HEK293 (cell line): Measurements from ENCODE around the gene KRTAP21-2.
A peak's percentile ranks its signal among the peaks of the same experiment; 100 is the strongest.

Source experiments
- CTCF ChIA-PET: fragments of 350-600 bp; formaldehyde crosslinking; extraction: SDS; loops from one replicate; lab custom pipeline; 2021; ENCODE audit warnings: antibody characterized with exemption; lab: Yijun Ruan, JAX
- POLR2A ChIA-PET: fragments of 300-600 bp; formaldehyde crosslinking; extraction: SDS; loops from one replicate; lab custom pipeline; 2020; ENCODE audit warnings: antibody characterized with exemption, inconsistent platforms; lab: Yijun Ruan, JAX
- H3K27ac ChIP-seq: fragments of 200-500 bp; sonication (Bioruptor generic); 2 replicates; pipeline ENCODE4 v1.5.1; 2014; ENCODE audit warnings: low read depth, low read length, control low read depth, inconsistent platforms; ENCODE audit errors: extremely low read depth
- H3K36me3 ChIP-seq, 2 experiments: fragments of 200-500 bp in 1 of 2; sonication (Bioruptor generic) in 1 of 2; 1 replicate in 1 of 2; 2 replicates in 1 of 2; pipeline ENCODE4 v1.5.1; 2014 to 2017; ENCODE audit warnings: inconsistent platforms in 2 of 2, low read length in 2 of 2; ENCODE audit not compliant: control insufficient read depth in 2 of 2, insufficient read depth in 1 of 2
- H3K4me1 ChIP-seq: fragments of 200-500 bp; sonication (Bioruptor generic); 2 replicates; pipeline ENCODE4 v1.5.1; 2014; ENCODE audit warnings: mild to moderate bottlenecking, low read length, inconsistent platforms; ENCODE audit not compliant: control insufficient read depth, insufficient read depth
- H3K4me3 ChIP-seq: 2 replicates; pipeline ENCODE4 v1.5.1; 2011; ENCODE audit warnings: low read depth, mild to moderate bottlenecking, control low read depth, low read length, moderate library complexity
- H3K9me3 ChIP-seq: fragments of 200-500 bp; sonication (Bioruptor generic); 2 replicates; pipeline ENCODE4 v1.5.1; 2014; ENCODE audit warnings: low read depth, low read length, inconsistent platforms; ENCODE audit not compliant: control insufficient read depth, insufficient read depth
- GLI4 ChIP-seq: fragments of 450-650 bp; formaldehyde crosslinking; IDR thresholded peaks from 2 replicates; pipeline ENCODE4 v1.5.1; 2016; ENCODE audit warnings: missing biosample characterization, missing genetic modification characterization
- KLF8 ChIP-seq: fragments of 450-650 bp; formaldehyde crosslinking; IDR thresholded peaks from 2 replicates; pipeline ENCODE4 v1.5.1; 2016; ENCODE audit warnings: missing biosample characterization, missing genetic modification characterization
- MZF1 ChIP-seq: fragments of 450-650 bp; formaldehyde crosslinking; IDR thresholded peaks from 2 replicates; pipeline ENCODE4 v1.5.1; 2017; ENCODE audit warnings: missing biosample characterization, missing genetic modification characterization, borderline replicate concordance
- ZFP41 ChIP-seq: fragments of 450-650 bp; formaldehyde crosslinking; IDR thresholded peaks from 2 replicates; pipeline ENCODE4 v1.5.1; 2016; ENCODE audit warnings: missing biosample characterization, missing genetic modification characterization, borderline replicate concordance
- ZNF174 ChIP-seq: fragments of 450-650 bp; formaldehyde crosslinking; IDR thresholded peaks from 2 replicates; pipeline ENCODE4 v1.5.0; 2017; ENCODE audit warnings: missing biosample characterization, mild to moderate bottlenecking, missing genetic modification characterization
- ZNF274 ChIP-seq, 2 experiments: fragments of 200-500 bp in 1 of 2; fragments of 450-650 bp in 1 of 2; sonication (Bioruptor generic) in 1 of 2; formaldehyde crosslinking in 1 of 2; IDR thresholded peaks; 2 replicates each; pipeline versions ENCODE4 v1.5.1 to v1.6.1; 2014 to 2016; ENCODE audit warnings: borderline replicate concordance in 1 of 2, inconsistent platforms in 1 of 2, low read length in 1 of 2, missing biosample characterization in 1 of 2, missing genetic modification characterization in 1 of 2
- ZNF324 ChIP-seq: fragments of 450-650 bp; formaldehyde crosslinking; IDR thresholded peaks from 2 replicates; pipeline ENCODE4 v1.5.1; 2016; ENCODE audit warnings: missing biosample characterization, missing genetic modification characterization
- ZNF391 ChIP-seq: fragments of 450-650 bp; formaldehyde crosslinking; IDR thresholded peaks from 2 replicates; pipeline ENCODE4 v1.5.1; 2016; ENCODE audit warnings: low read depth, missing biosample characterization, missing genetic modification characterization, borderline replicate concordance
- ZNF404 ChIP-seq: fragments of 450-650 bp; formaldehyde crosslinking; IDR thresholded peaks from 2 replicates; pipeline ENCODE4 v1.5.1; 2017; ENCODE audit warnings: missing biosample characterization, missing genetic modification characterization
- ZNF514 ChIP-seq: fragments of 450-650 bp; formaldehyde crosslinking; IDR thresholded peaks from 2 replicates; pipeline ENCODE4 v1.5.1; 2016; ENCODE audit warnings: missing biosample characterization, missing genetic modification characterization
- ZNF549 ChIP-seq: fragments of 450-650 bp; IDR thresholded peaks from 2 replicates; pipeline ENCODE4 v1.5.1; 2018; ENCODE audit warnings: missing biosample characterization, missing genetic modification characterization, mild to moderate bottlenecking, inconsistent platforms, moderate library complexity
- ZNF555 ChIP-seq: fragments of 450-650 bp; formaldehyde crosslinking; conservative IDR thresholded peaks from 2 replicates; pipeline ENCODE4 v1.5.1; 2017; ENCODE audit warnings: missing biosample characterization, mild to moderate bottlenecking, missing genetic modification characterization, inconsistent platforms
- ZNF776 ChIP-seq: fragments of 450-650 bp; formaldehyde crosslinking; IDR thresholded peaks from 2 replicates; pipeline ENCODE4 v1.5.0; 2017; ENCODE audit warnings: missing biosample characterization, missing genetic modification characterization, borderline replicate concordance
- ZNF830 ChIP-seq: fragments of 450-650 bp; IDR thresholded peaks from 2 replicates; pipeline ENCODE4 v1.5.0; 2018; ENCODE audit warnings: missing biosample characterization, missing genetic modification characterization, low read depth, mild to moderate bottlenecking, moderate library complexity
- ZSCAN23 ChIP-seq: fragments of 450-650 bp; formaldehyde crosslinking; IDR thresholded peaks from 2 replicates; pipeline ENCODE4 v1.5.1; 2016; ENCODE audit warnings: missing biosample characterization, missing genetic modification characterization
- ZXDB ChIP-seq: fragments of 450-650 bp; formaldehyde crosslinking; IDR thresholded peaks from 2 replicates; pipeline ENCODE4 v1.5.1; 2016; ENCODE audit warnings: missing biosample characterization, missing genetic modification characterization
- TF ChIP-seq, protein P1 (sequence below): fragments of 450-650 bp; formaldehyde crosslinking; IDR thresholded peaks from 2 replicates; pipeline ENCODE4 v1.5.1; 2016; ENCODE audit warnings: missing biosample characterization, missing genetic modification characterization
- TF ChIP-seq, protein P2 (sequence below): fragments of 450-650 bp; formaldehyde crosslinking; IDR thresholded peaks from 2 replicates; pipeline ENCODE4 v1.5.1; 2016; ENCODE audit warnings: missing biosample characterization, missing genetic modification characterization, low read depth
- TF ChIP-seq, protein P3 (sequence below): fragments of 450-650 bp; formaldehyde crosslinking; IDR thresholded peaks from 2 replicates; pipeline ENCODE4 v1.5.1; 2016; ENCODE audit warnings: missing biosample characterization, missing genetic modification characterization
- TF ChIP-seq, protein P4 (sequence below): fragments of 450-650 bp; formaldehyde crosslinking; IDR thresholded peaks from 2 replicates; pipeline ENCODE4 v1.5.1; 2016; ENCODE audit warnings: missing biosample characterization, missing genetic modification characterization
- TF ChIP-seq, protein P5 (sequence below): fragments of 450-650 bp; formaldehyde crosslinking; IDR thresholded peaks from 2 replicates; pipeline ENCODE4 v1.5.1; 2016; ENCODE audit warnings: missing biosample characterization, missing genetic modification characterization
- TF ChIP-seq, protein P6 (sequence below): fragments of 450-650 bp; formaldehyde crosslinking; IDR thresholded peaks from 2 replicates; pipeline ENCODE4 v1.5.1; 2016; ENCODE audit warnings: missing biosample characterization, missing genetic modification characterization

Gene KRTAP21-2

DNA sequence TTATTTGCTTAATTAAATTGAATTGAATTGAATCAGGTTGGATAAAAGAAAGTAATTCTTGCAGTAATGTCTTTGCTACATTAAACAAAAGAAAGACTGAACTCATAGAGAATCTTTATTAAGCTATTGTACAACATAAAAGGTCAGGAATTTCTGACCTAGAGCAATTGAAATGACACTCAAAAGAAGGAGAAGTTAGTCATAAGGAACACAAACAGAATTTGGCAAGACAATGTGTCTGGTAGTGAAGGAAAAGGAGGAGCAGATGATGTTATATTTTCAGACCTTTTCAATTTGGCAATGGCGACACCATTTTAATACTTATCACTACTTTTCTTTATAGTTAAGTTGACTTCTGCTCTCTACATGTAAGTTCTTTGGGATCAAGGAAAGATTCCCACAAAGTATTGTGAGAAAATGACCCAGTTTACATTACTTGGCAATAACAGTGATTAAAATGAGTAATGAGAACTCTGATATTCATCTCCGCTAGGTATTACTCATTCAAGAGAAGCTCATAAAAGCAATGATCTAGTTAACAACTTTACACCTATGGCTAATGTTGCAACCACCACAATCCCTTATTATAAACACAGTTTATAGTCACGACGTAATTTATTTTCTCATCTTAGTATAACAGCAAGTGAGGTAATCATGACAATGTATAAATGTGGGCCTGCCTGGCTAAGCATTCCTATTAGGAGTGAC lies 22.8 kb upstream of the KRTAP21-2 start (continued):
- TF ChIP-seq, protein P1, sequence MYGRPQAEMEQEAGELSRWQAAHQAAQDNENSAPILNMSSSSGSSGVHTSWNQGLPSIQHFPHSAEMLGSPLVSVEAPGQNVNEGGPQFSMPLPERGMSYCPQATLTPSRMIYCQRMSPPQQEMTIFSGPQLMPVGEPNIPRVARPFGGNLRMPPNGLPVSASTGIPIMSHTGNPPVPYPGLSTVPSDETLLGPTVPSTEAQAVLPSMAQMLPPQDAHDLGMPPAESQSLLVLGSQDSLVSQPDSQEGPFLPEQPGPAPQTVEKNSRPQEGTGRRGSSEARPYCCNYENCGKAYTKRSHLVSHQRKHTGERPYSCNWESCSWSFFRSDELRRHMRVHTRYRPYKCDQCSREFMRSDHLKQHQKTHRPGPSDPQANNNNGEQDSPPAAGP: 0 out of 2 replicates have a peak, but pooled peaks have one; percentile 24
- peak; percentile 57; the same call in 1 of the 2 replicates for TF ChIP-seq KLF8

DNA sequence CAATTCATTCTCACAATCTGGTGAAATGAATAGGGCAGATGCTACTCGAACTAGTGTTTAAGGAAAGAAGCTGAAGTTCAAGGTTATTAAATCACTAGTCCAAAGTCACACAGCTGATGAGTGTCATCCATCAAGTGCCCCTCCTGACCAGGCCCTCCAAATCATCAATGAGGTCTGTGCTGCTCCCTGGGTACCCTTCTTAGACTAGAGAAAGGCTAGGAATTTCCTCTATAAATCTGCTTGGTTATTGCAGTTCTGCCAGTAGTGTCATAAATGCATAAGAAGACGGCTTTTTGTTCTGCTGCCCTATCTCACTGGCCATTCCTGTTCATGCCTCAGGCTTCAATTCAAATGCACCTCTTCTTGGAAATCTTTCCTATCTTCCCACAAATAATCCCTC lies 13.7 kb upstream of the KRTAP21-2 start:
- Histone ChIP-seq H3K27ac (no peak overlapping the region), H3K36me3 (no peaks in the 10 kb centered on the region), H3K4me1 (no peaks in the 10 kb centered on the region), H3K4me3 (no peak overlapping the region), H3K9me3 (no peaks in the 10 kb centered on the region)
- CTCF ChIA-PET: interaction anchor here (0.8 kb wide), 1 partner anchor 351 kb away, joined by 3 read pairs; no protein-coding TSS in a partner anchor
- POLR2A ChIA-PET: no interaction called here
- TF ChIP-seq GLI4 (tag by site-specific recombination) (no peak), ZXDB (no peak), ZNF274 (IDR thresholded peaks at IDR 0.05; ENCODE audit: low read length) (no peak), ZNF274 (tag by site-specific recombination; IDR thresholded peaks at IDR 0.05; ENCODE audit: borderline replicate concordance) (no peak), ZNF391 (no peak), ZFP41 (tag by site-specific recombination) (no peak), ZNF549 (tag by site-specific recombination) (no peak), ZNF830 (tag by site-specific recombination) (no peak), ZSCAN23 (no peak), MZF1 (tag by site-specific recombination) (no peak), ZNF404 (tag by site-specific recombination) (no peak), ZNF514 (tag by site-specific recombination) (no peak), ZNF776 (no peak), ZNF324 (tag by site-specific recombination) (no peak), ZNF174 (tag by site-specific recombination) (no peak), ZNF555 (tag by site-specific recombination) (no peak)
- TF ChIP-seq, protein P2, sequence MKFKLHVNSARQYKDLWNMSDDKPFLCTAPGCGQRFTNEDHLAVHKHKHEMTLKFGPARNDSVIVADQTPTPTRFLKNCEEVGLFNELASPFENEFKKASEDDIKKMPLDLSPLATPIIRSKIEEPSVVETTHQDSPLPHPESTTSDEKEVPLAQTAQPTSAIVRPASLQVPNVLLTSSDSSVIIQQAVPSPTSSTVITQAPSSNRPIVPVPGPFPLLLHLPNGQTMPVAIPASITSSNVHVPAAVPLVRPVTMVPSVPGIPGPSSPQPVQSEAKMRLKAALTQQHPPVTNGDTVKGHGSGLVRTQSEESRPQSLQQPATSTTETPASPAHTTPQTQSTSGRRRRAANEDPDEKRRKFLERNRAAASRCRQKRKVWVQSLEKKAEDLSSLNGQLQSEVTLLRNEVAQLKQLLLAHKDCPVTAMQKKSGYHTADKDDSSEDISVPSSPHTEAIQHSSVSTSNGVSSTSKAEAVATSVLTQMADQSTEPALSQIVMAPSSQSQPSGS (tag by site-specific recombination): no peak
- TF ChIP-seq, protein P3, sequence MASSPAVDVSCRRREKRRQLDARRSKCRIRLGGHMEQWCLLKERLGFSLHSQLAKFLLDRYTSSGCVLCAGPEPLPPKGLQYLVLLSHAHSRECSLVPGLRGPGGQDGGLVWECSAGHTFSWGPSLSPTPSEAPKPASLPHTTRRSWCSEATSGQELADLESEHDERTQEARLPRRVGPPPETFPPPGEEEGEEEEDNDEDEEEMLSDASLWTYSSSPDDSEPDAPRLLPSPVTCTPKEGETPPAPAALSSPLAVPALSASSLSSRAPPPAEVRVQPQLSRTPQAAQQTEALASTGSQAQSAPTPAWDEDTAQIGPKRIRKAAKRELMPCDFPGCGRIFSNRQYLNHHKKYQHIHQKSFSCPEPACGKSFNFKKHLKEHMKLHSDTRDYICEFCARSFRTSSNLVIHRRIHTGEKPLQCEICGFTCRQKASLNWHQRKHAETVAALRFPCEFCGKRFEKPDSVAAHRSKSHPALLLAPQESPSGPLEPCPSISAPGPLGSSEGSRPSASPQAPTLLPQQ: no peak
- TF ChIP-seq, protein P4, sequence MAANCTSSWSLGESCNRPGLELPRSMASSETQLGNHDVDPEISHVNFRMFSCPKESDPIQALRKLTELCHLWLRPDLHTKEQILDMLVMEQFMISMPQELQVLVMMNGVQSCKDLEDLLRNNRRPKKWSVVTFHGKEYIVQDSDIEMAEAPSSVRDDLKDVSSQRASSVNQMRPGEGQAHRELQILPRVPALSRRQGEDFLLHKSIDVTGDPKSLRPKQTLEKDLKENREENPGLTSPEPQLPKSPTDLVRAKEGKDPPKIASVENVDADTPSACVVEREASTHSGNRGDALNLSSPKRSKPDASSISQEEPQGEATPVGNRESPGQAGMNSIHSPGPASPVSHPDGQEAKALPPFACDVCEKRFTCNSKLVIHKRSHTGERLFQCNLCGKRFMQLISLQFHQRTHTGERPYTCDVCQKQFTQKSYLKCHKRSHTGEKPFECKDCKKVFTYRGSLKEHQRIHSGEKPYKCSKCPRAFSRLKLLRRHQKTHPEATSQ (tag by site-specific recombination): no peak
- TF ChIP-seq, protein P5, sequence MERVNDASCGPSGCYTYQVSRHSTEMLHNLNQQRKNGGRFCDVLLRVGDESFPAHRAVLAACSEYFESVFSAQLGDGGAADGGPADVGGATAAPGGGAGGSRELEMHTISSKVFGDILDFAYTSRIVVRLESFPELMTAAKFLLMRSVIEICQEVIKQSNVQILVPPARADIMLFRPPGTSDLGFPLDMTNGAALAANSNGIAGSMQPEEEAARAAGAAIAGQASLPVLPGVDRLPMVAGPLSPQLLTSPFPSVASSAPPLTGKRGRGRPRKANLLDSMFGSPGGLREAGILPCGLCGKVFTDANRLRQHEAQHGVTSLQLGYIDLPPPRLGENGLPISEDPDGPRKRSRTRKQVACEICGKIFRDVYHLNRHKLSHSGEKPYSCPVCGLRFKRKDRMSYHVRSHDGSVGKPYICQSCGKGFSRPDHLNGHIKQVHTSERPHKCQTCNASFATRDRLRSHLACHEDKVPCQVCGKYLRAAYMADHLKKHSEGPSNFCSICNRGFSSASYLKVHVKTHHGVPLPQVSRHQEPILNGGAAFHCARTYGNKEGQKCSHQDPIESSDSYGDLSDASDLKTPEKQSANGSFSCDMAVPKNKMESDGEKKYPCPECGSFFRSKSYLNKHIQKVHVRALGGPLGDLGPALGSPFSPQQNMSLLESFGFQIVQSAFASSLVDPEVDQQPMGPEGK (tag by site-specific recombination): no peak
- TF ChIP-seq, protein P6, sequence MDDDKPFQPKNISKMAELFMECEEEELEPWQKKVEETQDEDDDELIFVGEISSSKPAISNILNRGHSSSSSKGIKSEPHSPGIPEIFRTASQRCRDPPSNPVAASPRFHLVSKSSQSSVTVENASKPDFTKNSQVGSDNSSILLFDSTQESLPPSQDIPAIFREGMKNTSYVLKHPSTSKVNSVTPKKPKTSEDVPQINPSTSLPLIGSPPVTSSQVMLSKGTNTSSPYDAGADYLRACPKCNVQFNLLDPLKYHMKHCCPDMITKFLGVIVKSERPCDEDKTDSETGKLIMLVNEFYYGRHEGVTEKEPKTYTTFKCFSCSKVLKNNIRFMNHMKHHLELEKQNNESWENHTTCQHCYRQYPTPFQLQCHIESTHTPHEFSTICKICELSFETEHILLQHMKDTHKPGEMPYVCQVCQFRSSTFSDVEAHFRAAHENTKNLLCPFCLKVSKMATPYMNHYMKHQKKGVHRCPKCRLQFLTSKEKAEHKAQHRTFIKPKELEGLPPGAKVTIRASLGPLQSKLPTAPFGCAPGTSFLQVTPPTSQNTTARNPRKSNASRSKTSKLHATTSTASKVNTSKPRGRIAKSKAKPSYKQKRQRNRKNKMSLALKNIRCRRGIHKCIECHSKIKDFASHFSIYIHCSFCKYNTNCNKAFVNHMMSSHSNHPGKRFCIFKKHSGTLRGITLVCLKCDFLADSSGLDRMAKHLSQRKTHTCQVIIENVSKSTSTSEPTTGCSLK: no peak
